Fibroblast of lung (primary cell): ENCODE data around the gene KDELR1. TPM values are rescaled to one million over a fixed set of nuclear protein-coding genes. Genes with fewer than 3 reads are reported as not detected.

Source experiments
- DNase-seq, 2 donors: peaks; one replicate each; pipeline versions ENCODE4 v3.0.0 to v3.0.0-alpha.2; 2010; ENCODE audit warnings: low read depth in 2 of 2
- H2AFZ ChIP-seq: 2 replicates; pipeline ENCODE4 v1.5.1; 2012; ENCODE audit warnings: low read length, control low read depth, inconsistent platforms
- H3K27ac ChIP-seq: 2 replicates; pipeline ENCODE4 v1.5.1; 2011; ENCODE audit warnings: low read length, control low read depth; ENCODE audit not compliant: insufficient read depth
- H3K27me3 ChIP-seq: 2 replicates; pipeline ENCODE4 v1.5.1; 2011; ENCODE audit warnings: mild to moderate bottlenecking, low read length; ENCODE audit not compliant: control insufficient read depth, insufficient read depth
- H3K36me3 ChIP-seq: 2 replicates; pipeline ENCODE4 v1.5.1; 2011; ENCODE audit warnings: low read length; ENCODE audit not compliant: control insufficient read depth, insufficient read depth
- H3K4me1 ChIP-seq: 2 replicates; pipeline ENCODE4 v1.5.1; 2011; ENCODE audit warnings: low read length; ENCODE audit not compliant: control insufficient read depth, insufficient read depth; ENCODE audit errors: extremely low read depth
- H3K4me2 ChIP-seq: 2 replicates; pipeline ENCODE4 v1.5.1; 2011; ENCODE audit warnings: low read length, control low read depth; ENCODE audit not compliant: insufficient read depth; ENCODE audit errors: extremely low read depth
- H3K4me3 ChIP-seq, 4 experiments: fragments of 200-600 bp in 1 of 4; sonication (generic) in 1 of 4; replicated peaks in 1 of 4; 2 replicates each; pipeline ENCODE4 v1.5.1; 2011 to 2016; ENCODE audit warnings: low read length in 4 of 4, low read depth in 3 of 4, mild to moderate bottlenecking in 3 of 4, control low read depth in 2 of 4, inconsistent platforms in 1 of 4, mixed read lengths in 1 of 4; ENCODE audit not compliant: insufficient read depth in 1 of 4; ENCODE audit errors: control extremely low read depth in 1 of 4
- H3K79me2 ChIP-seq: 2 replicates; pipeline ENCODE4 v1.5.1; 2012; ENCODE audit warnings: mild to moderate bottlenecking, low read length, inconsistent platforms; ENCODE audit not compliant: control insufficient read depth, insufficient read depth
- H3K9ac ChIP-seq: 2 replicates; pipeline ENCODE4 v1.5.1; 2011; ENCODE audit warnings: mild to moderate bottlenecking, low read length, control low read depth; ENCODE audit not compliant: insufficient read depth
- H3K9me3 ChIP-seq: 2 replicates; pipeline ENCODE4 v1.5.1; 2012; ENCODE audit warnings: low read depth, low read length; ENCODE audit not compliant: control insufficient read depth, insufficient read depth
- H4K20me1 ChIP-seq: 2 replicates; pipeline ENCODE4 v1.5.1; 2011; ENCODE audit warnings: low read length; ENCODE audit not compliant: control insufficient read depth, insufficient read depth; ENCODE audit errors: extremely low read depth
- EZH2 ChIP-seq: IDR thresholded peaks from 2 replicates; pipeline ENCODE4 v1.5.1; 2012; ENCODE audit warnings: low read length, control low read depth, mild to moderate bottlenecking; ENCODE audit errors: missing control alignments
- polyA plus RNA-seq, 2 donors: library from polyadenylated mRNA; depleted of rRNA in 1 of 2; stranded (reverse) in 1 of 2; unstranded in 1 of 2; fragments of >200 nt; gene quantifications; 2 replicates each; pipeline ENCODE4 v1.2.1, GENCODE V29; 2011 to 2012; ENCODE audit warnings: missing spikeins in 1 of 2
- total RNA-seq: library from RNA; depleted of rRNA; stranded (reverse); fragments of >200 nt; gene quantifications from 2 replicates; pipeline ENCODE4 v1.2.1, GENCODE V29; 2014
- TF ChIP-seq, protein P1 (sequence below), 2 donors: IDR thresholded peaks in 1 of 2; conservative IDR thresholded peaks in 1 of 2; 1 replicate in 1 of 2; 2 replicates in 1 of 2; pipeline ENCODE4 v1.5.1; 2011 to 2012; ENCODE audit warnings: low read length in 2 of 2, control low read depth in 1 of 2, inconsistent platforms in 1 of 2, low read depth in 1 of 2, mild to moderate bottlenecking in 1 of 2

The KDELR1 gene
- total and polyA plus RNA-seq, 2 donors (not counting 1 experiment from before 2014, with no cell fraction given): 59.0 to 145 TPM

DNA sequence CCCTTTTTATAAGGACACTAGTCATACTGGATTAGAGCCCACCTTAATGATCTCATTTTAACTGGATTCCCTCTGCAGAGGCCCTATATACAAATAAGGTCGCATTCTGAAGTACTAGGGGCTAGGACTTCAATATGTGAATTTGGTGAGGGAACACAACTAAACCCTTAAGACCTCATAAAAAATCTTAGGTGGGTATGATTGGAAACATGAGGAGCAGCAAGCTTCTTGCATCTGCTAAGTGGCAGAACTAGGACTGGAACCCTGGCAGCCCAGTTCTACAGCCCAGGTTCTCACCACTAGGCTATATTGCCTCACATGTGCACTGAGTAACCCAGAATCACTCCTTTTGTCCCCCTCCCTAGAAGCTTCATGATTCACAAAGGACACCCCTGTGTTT, 37.3 kb upstream of the KDELR1 start:
- H3K4me2 ChIP-seq: no peak overlapping the region
- TF ChIP-seq, protein P1, sequence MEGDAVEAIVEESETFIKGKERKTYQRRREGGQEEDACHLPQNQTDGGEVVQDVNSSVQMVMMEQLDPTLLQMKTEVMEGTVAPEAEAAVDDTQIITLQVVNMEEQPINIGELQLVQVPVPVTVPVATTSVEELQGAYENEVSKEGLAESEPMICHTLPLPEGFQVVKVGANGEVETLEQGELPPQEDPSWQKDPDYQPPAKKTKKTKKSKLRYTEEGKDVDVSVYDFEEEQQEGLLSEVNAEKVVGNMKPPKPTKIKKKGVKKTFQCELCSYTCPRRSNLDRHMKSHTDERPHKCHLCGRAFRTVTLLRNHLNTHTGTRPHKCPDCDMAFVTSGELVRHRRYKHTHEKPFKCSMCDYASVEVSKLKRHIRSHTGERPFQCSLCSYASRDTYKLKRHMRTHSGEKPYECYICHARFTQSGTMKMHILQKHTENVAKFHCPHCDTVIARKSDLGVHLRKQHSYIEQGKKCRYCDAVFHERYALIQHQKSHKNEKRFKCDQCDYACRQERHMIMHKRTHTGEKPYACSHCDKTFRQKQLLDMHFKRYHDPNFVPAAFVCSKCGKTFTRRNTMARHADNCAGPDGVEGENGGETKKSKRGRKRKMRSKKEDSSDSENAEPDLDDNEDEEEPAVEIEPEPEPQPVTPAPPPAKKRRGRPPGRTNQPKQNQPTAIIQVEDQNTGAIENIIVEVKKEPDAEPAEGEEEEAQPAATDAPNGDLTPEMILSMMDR (conservative IDR thresholded peaks at IDR 0.05 in 1 of 2, IDR thresholded peaks at IDR 0.05 in 1 of 2; ENCODE audit: low read depth in 1 of 2, low read length in 2 of 2): no peak
- TF ChIP-seq EZH2: no peak
- H3K27me3 ChIP-seq: no peaks in the 10 kb centered on the region
- DNase-seq: no peak
- H3K36me3 ChIP-seq: no peaks in the 10 kb centered on the region
- no peak overlapping the region for H2AFZ ChIP-seq
- no peaks in the 10 kb centered on the region for H3K79me2 ChIP-seq
- no peaks in the 10 kb centered on the region for H4K20me1 ChIP-seq
- no peak overlapping the region for H3K4me3 ChIP-seq
- no peaks in the 10 kb centered on the region for H3K9me3 ChIP-seq
- no peak overlapping the region for H3K27ac ChIP-seq
- H3K4me1 ChIP-seq: no peaks in the 10 kb centered on the region
- no peak overlapping the region for H3K9ac ChIP-seq

DNA sequence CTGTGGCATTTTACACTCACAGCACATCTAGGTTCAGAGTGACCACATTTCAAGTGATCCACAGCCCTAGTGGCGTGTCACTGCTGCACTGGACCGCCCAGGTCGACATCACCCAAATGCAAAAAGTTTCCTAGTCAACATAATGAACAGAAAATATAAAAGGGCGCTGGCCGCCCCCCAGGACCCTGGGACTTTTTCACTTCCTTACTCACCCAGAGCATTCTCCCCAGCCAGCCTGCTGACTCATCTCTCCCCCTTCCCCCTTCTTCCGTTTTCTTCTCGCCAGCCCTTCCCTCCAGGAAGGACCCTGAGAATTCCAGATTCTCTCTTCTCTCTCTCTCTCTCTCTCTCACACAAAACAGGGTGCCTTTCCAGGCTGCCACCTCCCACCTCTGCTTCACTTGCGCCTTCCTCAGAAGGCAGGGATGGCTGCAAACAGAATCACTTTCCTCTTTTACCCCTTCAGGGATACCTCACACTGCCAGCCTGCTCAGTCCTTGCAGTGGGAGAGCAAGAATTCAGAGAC, 33.4 kb upstream of the KDELR1 start:
- Histone ChIP-seq H3K9me3 (no peaks in the 10 kb centered on the region), H3K9ac (peak overlapping the region; percentile 2), H3K4me2 (peak overlapping the region; percentile 82), H3K79me2 (no peaks in the 10 kb centered on the region), H2AFZ (peak overlapping the region; percentile 90), H3K27ac (peak overlapping the region; percentile 59), H3K4me1 (no peaks in the 10 kb centered on the region), H3K27me3 (no peaks in the 10 kb centered on the region), H3K4me3 (no peak overlapping the region), H4K20me1 (no peaks in the 10 kb centered on the region), H3K36me3 (no peaks in the 10 kb centered on the region)
- TF ChIP-seq, protein P1 (conservative IDR thresholded peaks at IDR 0.05 in 1 of 2, IDR thresholded peaks at IDR 0.05 in 1 of 2; ENCODE audit: low read depth in 1 of 2, low read length in 2 of 2): no peak
- TF ChIP-seq EZH2: no peak
- peak; percentile 39 to 80 for DNase-seq

DNA sequence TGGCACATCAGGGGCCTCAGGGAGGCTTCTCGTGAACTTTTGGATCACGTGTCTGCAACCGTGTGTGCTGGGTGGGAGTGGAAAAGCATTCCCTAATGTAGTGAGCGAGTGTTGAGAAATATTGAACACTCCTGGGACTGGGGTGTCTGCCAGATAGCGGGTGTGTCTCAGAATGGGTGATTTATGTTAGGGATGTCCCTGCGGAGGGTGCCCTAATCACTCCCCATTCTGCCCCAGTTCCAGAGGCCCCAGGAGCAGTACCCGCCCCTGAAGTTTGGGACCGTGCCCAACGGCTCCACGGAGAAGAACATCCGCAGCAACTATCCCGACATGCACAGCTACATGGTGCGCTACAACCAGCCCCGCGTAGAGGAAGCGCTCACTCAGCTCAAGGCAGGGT, 30.2 kb upstream of the KDELR1 start:
- Histone ChIP-seq H3K36me3 (no peaks in the 10 kb centered on the region), H3K79me2 (no peaks in the 10 kb centered on the region), H4K20me1 (no peaks in the 10 kb centered on the region), H3K27me3 (no peaks in the 10 kb centered on the region), H3K9me3 (no peaks in the 10 kb centered on the region), H3K4me2 (no peak overlapping the region), H3K4me1 (no peaks in the 10 kb centered on the region), H3K27ac (no peak overlapping the region), H3K4me3 (no peak overlapping the region), H3K9ac (no peak overlapping the region), H2AFZ (no peak overlapping the region)
- no peak for DNase-seq
- TF ChIP-seq EZH2: no peak
- TF ChIP-seq, protein P1 (conservative IDR thresholded peaks at IDR 0.05 in 1 of 2, IDR thresholded peaks at IDR 0.05 in 1 of 2; ENCODE audit: low read depth in 1 of 2, low read length in 2 of 2): no peak
